ENCODE results near the gene ESPN. TPM values are rescaled to one million over a fixed set of nuclear protein-coding genes. Genes with fewer than 3 reads are reported as not detected.

Gene ESPN
- total and polyA plus RNA-seq, 2 of the 8 experiments (the other 6 are each of a cell fraction or from before 2014, with no cell fraction given), result 5.2 to 16.3 TPM

- no peaks in the 10 kb centered on the region for H4K20me1 ChIP-seq (replicated peaks in 1 of 2; ENCODE audit: control insufficient read depth in 1 of 2, insufficient read depth in 2 of 2, low read length in 2 of 2)
- no peak overlapping the region for H4K8ac ChIP-seq (ENCODE audit: extremely low read depth, insufficient read depth, low read length)
- H3K27me3 ChIP-seq (replicated peaks in 1 of 4; ENCODE audit: control insufficient read depth in 3 of 4, extremely low read depth in 1 of 4, insufficient read depth in 3 of 4, low read length in 3 of 4), result no peaks in the 10 kb centered on the region
- no peak overlapping the region for H4K91ac ChIP-seq (replicated peaks; ENCODE audit: insufficient read length, low read length)
- H2AFZ ChIP-seq (ENCODE audit: low read length), result no peak overlapping the region
- H2BK120ac ChIP-seq (replicated peaks; ENCODE audit: low read depth, low read length), result no peak overlapping the region
- no peaks in the 10 kb centered on the region for H3K79me2 ChIP-seq (ENCODE audit: control insufficient read depth in 1 of 2, insufficient read depth in 2 of 2, low read length in 2 of 2)
- H3K4me3 ChIP-seq (ENCODE audit: extremely low read depth in 1 of 4, insufficient read depth in 2 of 4, low read depth in 3 of 4, low read length in 4 of 4), result no peak overlapping the region
- H3K14ac ChIP-seq (ENCODE audit: insufficient read length), result no peak overlapping the region
- FAIRE-seq (no peak), DNase-seq (ENCODE audit: low read depth in 1 of 2, low spot score in 2 of 2) (no peak)
- no peaks in the 10 kb centered on the region for H3K79me1 ChIP-seq (ENCODE audit: low read depth, low read length)
- H2BK5ac ChIP-seq (ENCODE audit: low read depth, low read length), result no peak overlapping the region
- no peak overlapping the region for H3K23ac ChIP-seq (ENCODE audit: insufficient read length)
- ChIA-PET POLR2A (ENCODE audit: partially characterized antibody) (interaction anchor here (1.3 kb wide), 1 partner anchor 40 kb away, joined by 4 read pairs; no protein-coding TSS in a partner anchor), CTCF (ENCODE audit: partially characterized antibody) (interaction anchor here (0.8 to 58.4 kb wide), 8 partner anchors 10 to 91 kb away, joined by 3 to 1769 read pairs (median 6); no protein-coding TSS in a partner anchor)
- H4K5ac ChIP-seq (ENCODE audit: insufficient read length, low read depth, low read length), result no peak overlapping the region
- no peak overlapping the region for H3K9ac ChIP-seq (replicated peaks in 1 of 4; ENCODE audit: extremely low read depth in 1 of 4, low read depth in 3 of 4, low read length in 3 of 4)
- H2BK12ac ChIP-seq (ENCODE audit: low read depth, low read length), result no peak overlapping the region
- H3K23me2 ChIP-seq (ENCODE audit: low read depth, low read length), result no peaks in the 10 kb centered on the region
- no peak overlapping the region for H3K4ac ChIP-seq (replicated peaks; ENCODE audit: insufficient read length, low read depth, low read length)
- peaks cover 0 to under 1% (median 0%) of the 10 kb centered on the region in 4 experiments; a peak in 1 of 7 replicates for H3K4me1 ChIP-seq (replicated peaks in 1 of 4; ENCODE audit: control insufficient read depth in 3 of 4, insufficient read depth in 4 of 4, low read length in 3 of 4)
- H2BK15ac ChIP-seq (ENCODE audit: low read length), result 0 out of 2 replicates have a peak overlapping the region, but pooled peaks have one; percentile 29
- 92% methylated on average over 3 of the region's 3 CpGs; no CpG with 5 or more reads in 1 of the 2 experiments for WGBS, 2 experiments (ENCODE audit: extremely low coverage in 1 of 2, insufficient coverage in 1 of 2, insufficient read length in 1 of 2, insufficient replicate concordance in 2 of 2, low coverage in 1 of 2, low lambda C conversion rate in 2 of 2, missing lambda C conversion rate in 1 of 2)
- H3K27ac ChIP-seq (ENCODE audit: low read depth, low read length), result no peak overlapping the region
- no peak overlapping the region for H2BK20ac ChIP-seq (ENCODE audit: low read length)
- no peak overlapping the region for H3K56ac ChIP-seq (replicated peaks; ENCODE audit: insufficient read length, low read depth, low read length)
- no peak overlapping the region for H3K4me2 ChIP-seq (ENCODE audit: insufficient read depth in 1 of 2, low read depth in 2 of 2, low read length in 2 of 2)
- H3K18ac ChIP-seq (ENCODE audit: extremely low read depth, low read length), result no peak overlapping the region
- H3K9me3 ChIP-seq (ENCODE audit: insufficient read depth in 2 of 2, low read depth in 1 of 2, low read length in 1 of 2), result no peaks in the 10 kb centered on the region; a peak in 1 of 4 replicates
- TF ChIP-seq ASH2L (IDR thresholded peaks at IDR 0.05; ENCODE audit: low read length) (no peak), BRCA1 (IDR thresholded peaks at IDR 0.05; ENCODE audit: low read depth, low read length) (no peak)
- no peak overlapping the region for H2AK5ac ChIP-seq (ENCODE audit: low read depth, low read length)
- no peaks in the 10 kb centered on the region for H3K36me3 ChIP-seq (ENCODE audit: control insufficient read depth in 2 of 4, insufficient read depth in 4 of 4, low read length in 3 of 4)
These were observed 25.3 kb upstream of the ESPN start for GRCh38 chr1:6399294-6399693.

Data from H1 (cell line).